Astrocyte (in vitro differentiated cells and primary cell): ENCODE measurements around the gene SKA2. TPM values are rescaled to one million over a fixed set of nuclear protein-coding genes. Genes with fewer than 3 reads are reported as not detected.
A peak's percentile ranks its signal among the peaks of the same experiment; 100 is the strongest.

Experiments used
- DNase-seq: peaks from one replicate; pipeline ENCODE4 v3.0.0-alpha.2; 2010; ENCODE audit warnings: low read depth
- FAIRE-seq: peaks from 2 replicates; lab custom pipeline; 2011; peaks lifted over from hg19 to GRCh38; lab: Jason Lieb, UNC
- H2AFZ ChIP-seq: 2 replicates; pipeline ENCODE4 v1.6.0; 2012; ENCODE audit warnings: low read depth, low read length, inconsistent platforms
- H3K27ac ChIP-seq: 2 replicates; pipeline ENCODE4 v1.5.1; 2011; ENCODE audit warnings: low read depth, low read length, inconsistent platforms
- H3K27me3 ChIP-seq: 2 replicates; pipeline ENCODE4 v1.6.0; 2011; ENCODE audit warnings: low read length, inconsistent platforms; ENCODE audit not compliant: insufficient read depth
- H3K36me3 ChIP-seq: 2 replicates; pipeline ENCODE4 v1.5.1; 2011; ENCODE audit warnings: low read length, inconsistent platforms; ENCODE audit not compliant: insufficient read depth
- H3K4me1 ChIP-seq: 2 replicates; pipeline ENCODE4 v1.5.1; 2011; ENCODE audit warnings: low read length, inconsistent platforms; ENCODE audit not compliant: insufficient read depth
- H3K4me2 ChIP-seq: 2 replicates; pipeline ENCODE4 v1.6.0; 2012; ENCODE audit warnings: low read length, inconsistent platforms
- H3K4me3 ChIP-seq: 2 replicates; pipeline ENCODE4 v1.5.1; 2011; ENCODE audit warnings: low read depth, mild to moderate bottlenecking, low read length, inconsistent platforms; ENCODE audit not compliant: insufficient read depth
- H3K79me2 ChIP-seq: 2 replicates; pipeline ENCODE4 v1.6.0; 2012; ENCODE audit warnings: mild to moderate bottlenecking, low read length, inconsistent platforms; ENCODE audit not compliant: insufficient read depth
- H3K9ac ChIP-seq: 2 replicates; pipeline ENCODE4 v1.6.0; 2012; ENCODE audit warnings: mild to moderate bottlenecking, low read length, inconsistent platforms
- H3K9me3 ChIP-seq: 2 replicates; pipeline ENCODE4 v1.5.1; 2012; ENCODE audit warnings: low read depth, mild to moderate bottlenecking, low read length, inconsistent platforms; ENCODE audit not compliant: insufficient read depth
- H4K20me1 ChIP-seq: 2 replicates; pipeline ENCODE4 v1.6.0; 2012; ENCODE audit warnings: low read length, inconsistent platforms; ENCODE audit not compliant: insufficient read depth
- H3K27ac Mint-ChIP-seq: one replicate; pipeline ENCODE4 v1.8.0; 2021; ENCODE audit warnings: mild to moderate bottlenecking, mixed read lengths; ENCODE audit not compliant: unreplicated experiment
- H3K27me3 Mint-ChIP-seq: one replicate; pipeline ENCODE4 v1.8.0; 2021; ENCODE audit warnings: low read depth, mixed read lengths; ENCODE audit not compliant: unreplicated experiment
- H3K36me3 Mint-ChIP-seq: one replicate; pipeline ENCODE4 v1.8.0; 2021; ENCODE audit warnings: low read depth, mixed read lengths; ENCODE audit not compliant: unreplicated experiment
- H3K4me1 Mint-ChIP-seq: one replicate; pipeline ENCODE4 v1.8.0; 2021; ENCODE audit warnings: low read depth, mixed read lengths; ENCODE audit not compliant: unreplicated experiment
- H3K4me3 Mint-ChIP-seq: one replicate; pipeline ENCODE4 v1.8.0; 2021; ENCODE audit warnings: mild to moderate bottlenecking, moderate library complexity, mixed read lengths; ENCODE audit not compliant: unreplicated experiment
- H3K9me3 Mint-ChIP-seq: one replicate; pipeline ENCODE4 v1.8.0; 2021; ENCODE audit warnings: mild to moderate bottlenecking, mixed read lengths; ENCODE audit not compliant: unreplicated experiment
- CTCF ChIP-seq: IDR thresholded peaks from 2 replicates; pipeline ENCODE4 v1.5.1; 2011; ENCODE audit warnings: low read depth, mild to moderate bottlenecking, inconsistent platforms, low read length, moderate library complexity; ENCODE audit not compliant: insufficient read depth
- EZH2 ChIP-seq: IDR thresholded peaks from 2 replicates; pipeline ENCODE4 v1.6.1; 2012; ENCODE audit warnings: mild to moderate bottlenecking, low read length, inconsistent platforms; ENCODE audit not compliant: insufficient read depth
- total RNA-seq: library from RNA; stranded (reverse); gene quantifications from 2 replicates; pipeline ENCODE4 v1.2.1, GENCODE V29; 2021

The SKA2 gene
- total RNA-seq, 1 donor from 2014 or later = 42.6 TPM

- no peak for TF ChIP-seq CTCF
- TF ChIP-seq EZH2 = no peak
- no peaks in the 10 kb centered on the region for H3K4me1 Mint-ChIP-seq
- H3K9me3 Mint-ChIP-seq = no peaks in the 10 kb centered on the region
- Histone ChIP-seq H3K27ac (peak overlapping the region; percentile 82), H3K4me1 (peaks cover 6% of the 10 kb centered on the region), H2AFZ (peak overlapping the region; percentile 74), H3K4me2 (peak overlapping the region; percentile 93), H3K79me2 (peaks cover 46% of the 10 kb centered on the region), H3K4me3 (peak overlapping the region; percentile 91), H4K20me1 (peaks cover 15% of the 10 kb centered on the region), H3K27me3 (no peaks in the 10 kb centered on the region), H3K9ac (peak overlapping the region; percentile 94), H3K9me3 (no peaks in the 10 kb centered on the region), H3K36me3 (peaks cover 8% of the 10 kb centered on the region)
- peaks cover 5% of the 10 kb centered on the region for H3K36me3 Mint-ChIP-seq
- DNase-seq = no peak
- H3K27ac Mint-ChIP-seq = peak overlapping the region; percentile 75
- no peaks in the 10 kb centered on the region for H3K27me3 Mint-ChIP-seq
- FAIRE-seq = no peak
- peak overlapping the region; percentile 98 for H3K4me3 Mint-ChIP-seq
Observed at GRCh38 chr17:59107306-59107670, 47.7 kb downstream of the SKA2 start.

DNA sequence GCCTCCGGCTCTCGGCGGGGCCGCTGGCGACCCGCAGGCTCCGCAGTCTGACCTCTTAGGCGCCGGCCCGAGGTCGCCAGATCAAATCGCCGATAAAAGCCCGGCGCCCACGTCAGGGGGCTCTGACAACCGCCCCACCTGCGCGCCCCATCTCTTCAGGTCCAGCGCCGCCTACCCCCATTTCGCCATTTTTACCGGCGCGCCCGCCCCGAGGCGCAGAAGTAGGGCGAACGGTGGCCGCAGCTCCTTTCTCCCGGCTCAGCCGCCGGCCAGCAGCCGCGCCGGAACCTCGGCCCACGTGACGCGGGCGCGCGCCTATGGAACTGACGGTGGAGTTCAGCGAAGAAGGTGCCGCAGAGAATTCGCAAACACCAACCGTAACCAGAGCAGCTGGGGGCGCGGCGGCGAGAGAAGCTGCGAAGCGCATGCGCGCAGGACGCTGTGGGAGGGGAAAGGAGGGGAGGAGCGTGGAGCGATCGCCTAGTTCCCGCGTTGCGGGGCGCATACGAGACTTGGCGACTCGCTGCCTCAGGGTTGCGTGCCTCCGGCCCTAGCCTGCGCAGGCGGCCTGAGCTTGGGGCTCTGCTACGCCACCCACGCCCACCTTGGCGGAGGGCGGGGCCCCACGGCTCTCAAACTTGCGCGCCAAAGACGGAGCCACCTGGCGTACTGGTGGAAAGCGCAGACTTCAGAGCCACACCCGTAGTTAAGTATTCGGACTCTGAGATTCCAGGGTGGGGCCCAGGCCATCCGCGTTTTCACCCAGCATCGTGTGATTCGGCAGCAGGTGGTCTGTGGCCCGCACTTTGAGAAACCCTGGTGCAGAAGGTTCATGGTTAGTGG, 48.3 kb downstream of the SKA2 start, which contains the start of gene TRIM37:
TSS of gene TRIM37 (minus strand) at position 418 of the 843 bp plus-strand sequence. CDS start 419 bp downstream, outside the sequence.
- peak within 1 kb of the TSS; percentile 74 for H2AFZ ChIP-seq

More for the DNA sequence above, 48.3 kb downstream of the SKA2 start, which contains the start of gene TRIM37:
- Histone ChIP-seq H3K4me1 (peaks cover 6% of the 10 kb centered on the region), H3K4me3 (peak within 1 kb of the TSS; percentile 91), H4K20me1 (peaks cover 19% of the 10 kb centered on the region), H3K9me3 (no peaks in the 10 kb centered on the region), H3K27ac (peak within 1 kb of the TSS; percentile 82), H3K36me3 (peaks cover 4% of the 10 kb centered on the region), H3K27me3 (no peaks in the 10 kb centered on the region), H3K79me2 (peaks cover 47% of the 10 kb centered on the region), H3K9ac (peak within 1 kb of the TSS; percentile 94), H3K4me2 (peak within 1 kb of the TSS; percentile 93)
- peak within 1 kb of the TSS; percentile 75 for H3K27ac Mint-ChIP-seq
- TF ChIP-seq EZH2 = no peak
- no peak for TF ChIP-seq CTCF
- H3K9me3 Mint-ChIP-seq = no peaks in the 10 kb centered on the region
- no peaks in the 10 kb centered on the region for H3K4me1 Mint-ChIP-seq
- DNase-seq (peak; percentile 92), FAIRE-seq (peak; percentile 45)
- peak within 1 kb of the TSS; percentile 98 for H3K4me3 Mint-ChIP-seq
- no peaks in the 10 kb centered on the region for H3K27me3 Mint-ChIP-seq
- peaks cover 5% of the 10 kb centered on the region for H3K36me3 Mint-ChIP-seq
